ENCODE measurements around the gene USPL1.
"Not testable (repeated sequence)": the region's sequence is repeated elsewhere in the genome, so short reads cannot be mapped to it uniquely, and the experiment has no call there.

Gene USPL1

DNA sequence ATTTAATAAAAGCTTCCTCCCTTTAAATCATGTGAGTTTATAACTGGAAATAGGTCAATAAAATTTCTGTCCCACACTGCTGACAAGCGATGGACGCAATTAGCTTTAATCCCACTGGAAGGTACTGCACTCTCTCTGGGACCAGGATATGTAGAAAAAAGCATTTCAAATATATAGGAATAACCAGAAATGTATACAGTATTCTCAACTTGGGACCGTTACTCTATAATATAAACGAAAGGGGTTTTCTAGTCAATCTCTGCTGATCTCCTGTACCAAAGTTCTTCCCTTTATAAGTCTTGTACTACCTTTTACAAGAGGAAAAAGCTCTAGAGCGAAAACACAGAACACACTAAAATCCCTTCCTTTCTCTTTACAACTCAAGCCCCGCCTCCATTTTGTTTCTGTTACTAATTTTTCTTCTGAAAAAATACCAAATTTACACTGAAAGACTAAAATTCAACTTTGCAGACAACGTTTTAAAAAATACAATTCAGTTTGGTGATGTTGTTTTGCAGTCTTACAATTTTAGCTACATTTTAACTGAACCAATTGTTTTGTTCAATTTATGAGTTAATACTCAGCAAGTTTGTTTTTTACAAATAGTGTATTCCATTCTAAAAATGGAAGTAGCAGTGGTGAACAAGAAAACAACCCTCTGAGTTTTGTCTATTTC is 1.7 kb upstream of the USPL1 start:
- DNase-seq (ENCODE audit: low spot score) (no peak), FAIRE-seq (peak; percentile 24)

DNA sequence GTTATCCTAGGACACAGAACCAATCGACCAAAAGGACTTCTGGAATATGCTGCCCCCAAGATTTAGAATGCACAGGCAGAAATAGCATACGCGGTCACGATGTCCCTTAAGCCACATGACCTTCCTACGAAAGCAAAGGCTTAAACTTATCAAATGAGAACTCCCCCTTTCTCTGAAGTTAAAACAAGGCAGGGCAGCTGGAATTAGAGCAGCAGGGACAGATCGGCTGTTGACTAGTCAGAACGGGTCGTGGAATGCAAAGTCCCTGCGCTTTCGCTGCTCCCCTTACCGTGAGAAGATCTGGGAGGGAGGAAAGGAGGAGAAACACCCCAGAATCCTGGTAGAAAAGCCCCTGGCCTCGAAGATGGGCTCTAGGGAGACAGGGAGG is 799 bp upstream of the USPL1 start:
- DNase-seq (ENCODE audit: low spot score) (peak; percentile 78), FAIRE-seq (peak; percentile 79)

DNA sequence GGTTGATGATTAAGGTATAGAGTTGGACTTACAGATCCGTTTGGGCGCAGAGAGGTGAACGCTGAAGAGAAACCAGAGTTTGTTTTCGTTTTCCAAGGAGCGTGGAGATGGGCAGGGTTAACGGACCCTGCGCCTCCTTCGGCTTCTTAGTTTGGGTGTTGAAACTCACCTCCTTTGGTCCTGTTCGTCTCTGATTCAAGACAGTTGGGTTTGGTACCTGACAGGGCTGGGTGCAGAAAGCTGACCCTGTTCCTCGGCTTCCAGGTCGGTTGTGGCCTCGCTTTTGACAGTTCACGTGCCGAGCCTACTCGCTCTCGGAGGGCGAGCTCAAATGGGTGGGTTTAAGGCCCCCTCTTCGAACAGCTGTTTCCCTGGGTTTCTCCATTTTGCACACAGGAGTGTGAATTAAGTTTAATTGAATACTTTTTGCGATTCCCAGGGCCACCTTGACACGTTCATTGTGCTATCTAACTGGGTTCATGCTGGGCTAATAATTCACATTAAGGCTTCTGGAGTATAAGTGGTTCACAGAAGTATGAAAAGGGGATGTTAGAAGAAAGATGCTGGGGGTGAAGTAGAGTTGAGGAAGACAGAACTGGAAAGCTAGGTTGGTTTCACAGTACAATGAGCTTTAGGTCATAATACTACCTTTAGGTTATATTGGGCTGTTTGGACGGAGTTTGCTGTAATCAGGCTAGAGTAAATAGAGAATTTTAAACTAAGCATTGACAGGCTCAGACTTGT is 638 bp downstream of the USPL1 start:
- FAIRE-seq (no peak), DNase-seq (ENCODE audit: low spot score) (no peak)

DNA sequence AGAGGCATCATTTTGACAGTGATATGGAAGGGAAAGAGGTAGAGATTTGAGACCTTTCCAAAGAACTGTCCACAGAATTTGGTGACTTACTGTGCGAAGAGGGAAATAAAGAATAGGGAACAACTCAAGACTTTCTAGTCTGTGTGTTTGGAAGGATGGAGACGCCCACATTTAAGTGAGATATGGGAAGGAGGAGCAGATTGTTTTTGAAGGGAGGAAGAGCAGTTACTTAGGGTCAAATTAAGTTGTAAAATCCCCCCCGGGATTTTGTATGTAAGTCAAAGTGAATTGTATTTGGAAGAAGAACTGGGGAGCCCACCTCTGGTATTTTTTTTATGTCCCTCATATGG is 1.2 kb downstream of the USPL1 start:
- DNase-seq (ENCODE audit: low spot score) (no peak), FAIRE-seq (no peak)

DNA sequence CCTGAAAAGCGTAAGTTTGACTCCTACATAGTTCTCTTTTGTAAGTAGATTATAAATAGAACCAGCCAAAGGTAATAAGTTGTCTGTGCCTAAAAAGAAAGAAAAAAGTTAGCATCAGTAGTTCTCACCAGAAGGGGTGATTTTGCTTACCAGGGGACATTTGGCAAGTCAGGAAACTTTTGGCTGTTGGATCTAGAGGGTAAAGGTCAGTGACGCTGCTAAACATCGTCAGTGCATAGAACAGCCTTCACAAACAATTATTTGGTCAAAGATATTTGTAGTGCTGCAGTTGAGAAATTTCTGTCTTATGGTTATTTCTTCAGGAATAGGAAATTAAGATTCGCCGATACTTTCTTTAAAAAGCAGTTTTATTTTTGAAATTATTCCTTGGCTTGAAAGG is 2.0 kb downstream of the USPL1 start:
- FAIRE-seq (no peak), DNase-seq (ENCODE audit: low spot score) (no peak)

DNA sequence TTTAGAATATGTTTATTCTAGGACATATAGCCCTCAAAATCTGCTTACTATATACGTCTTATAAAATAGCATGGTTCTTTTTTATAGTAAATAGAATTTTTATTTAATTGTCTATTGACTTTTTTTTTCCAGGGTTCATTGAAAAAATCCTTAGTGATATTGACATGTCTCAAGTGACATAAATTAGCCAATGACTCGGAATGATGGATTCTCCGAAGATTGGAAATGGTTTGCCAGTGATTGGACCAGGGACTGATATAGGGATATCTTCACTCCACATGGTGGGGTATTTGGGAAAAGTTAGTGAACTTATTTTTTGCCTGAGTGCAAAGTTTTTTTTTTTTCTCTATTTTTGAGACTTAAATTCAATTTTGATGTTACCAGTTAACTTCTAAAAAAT is 3.2 kb downstream of the USPL1 start:
- FAIRE-seq (no peak), DNase-seq (ENCODE audit: low spot score) (no peak)

DNA sequence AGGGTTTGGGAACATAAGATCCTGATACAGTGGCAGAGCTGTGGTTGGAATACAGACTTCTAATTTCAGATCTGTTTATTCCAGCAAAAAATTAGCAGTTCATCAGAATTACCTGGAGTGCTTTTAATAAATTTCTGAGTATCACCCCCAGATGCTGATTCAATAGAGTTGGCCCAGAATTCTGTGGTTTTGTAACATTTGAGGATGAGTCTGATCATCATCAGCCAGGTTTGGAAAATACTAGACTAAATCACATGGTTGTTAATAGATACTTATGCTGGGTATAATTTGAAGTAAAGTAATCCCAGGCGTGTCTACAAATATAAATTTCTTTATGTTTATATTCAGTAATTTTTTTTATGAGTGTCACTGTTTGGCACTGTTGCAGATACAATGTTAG is 4.8 kb downstream of the USPL1 start:
- no peak for DNase-seq (ENCODE audit: low spot score)
- no peak for FAIRE-seq

DNA sequence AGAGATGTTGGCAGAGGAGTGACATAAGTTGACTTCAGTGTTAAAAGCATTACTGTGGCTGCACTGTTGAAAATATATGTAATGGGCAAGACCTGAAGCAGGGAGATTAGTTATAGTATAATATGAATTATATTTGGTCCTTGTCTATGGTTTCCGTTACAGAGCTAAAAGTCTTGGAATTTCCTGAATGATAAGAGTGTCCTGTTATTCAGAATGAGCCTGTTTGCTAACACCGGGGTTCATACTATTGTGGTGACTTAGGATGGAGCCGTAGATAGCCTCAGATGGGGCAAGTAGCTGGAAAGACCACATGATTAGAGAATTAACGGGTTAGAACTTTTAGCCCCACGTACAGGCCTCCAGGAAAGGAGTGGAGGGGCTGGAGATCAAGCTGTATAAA is 5.7 kb downstream of the USPL1 start:
- no peak for FAIRE-seq
- no peak for DNase-seq (ENCODE audit: low spot score)

DNA sequence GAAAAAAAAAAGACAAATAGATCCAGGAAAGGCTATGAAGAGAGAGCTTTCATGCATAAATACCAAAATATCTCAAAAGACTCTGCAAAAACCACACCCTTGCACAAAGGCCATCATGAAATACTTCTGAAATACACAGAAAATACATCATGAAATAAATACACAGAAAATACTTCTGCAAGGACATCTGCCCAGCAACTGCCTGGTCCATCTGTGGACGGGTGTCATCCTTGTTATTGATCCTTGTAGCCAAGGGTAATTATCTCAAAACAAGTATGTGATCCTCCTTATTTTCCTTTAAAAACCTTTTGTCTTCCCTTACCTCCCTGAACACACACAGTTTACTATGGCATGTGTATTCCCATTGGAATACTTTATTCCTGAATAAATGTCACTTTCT is 6.9 kb downstream of the USPL1 start:
- DNase-seq (ENCODE audit: low spot score) = no peak
- FAIRE-seq = no peak

DNA sequence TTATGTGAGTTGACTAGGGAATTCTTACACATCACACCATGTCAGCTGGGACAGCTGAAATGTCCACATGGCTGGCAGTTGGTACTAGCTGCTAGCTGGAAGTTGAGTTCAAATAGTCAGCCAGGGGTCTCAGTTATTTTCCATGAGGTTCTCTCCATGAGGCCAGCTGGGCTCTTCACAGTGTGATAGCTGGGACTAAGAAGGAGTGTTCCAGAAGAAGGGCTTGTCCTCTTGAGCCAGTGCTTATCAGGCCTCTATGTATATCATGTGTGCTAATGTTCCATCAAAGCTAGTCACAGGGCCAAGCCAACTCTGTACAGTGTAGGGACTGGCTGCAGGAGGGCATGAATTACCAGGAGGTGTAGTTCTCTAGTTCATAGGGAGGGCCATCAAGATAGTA is 11.8 kb downstream of the USPL1 start:
- DNase-seq (ENCODE audit: low spot score) (no peak), FAIRE-seq (no peak)

DNA sequence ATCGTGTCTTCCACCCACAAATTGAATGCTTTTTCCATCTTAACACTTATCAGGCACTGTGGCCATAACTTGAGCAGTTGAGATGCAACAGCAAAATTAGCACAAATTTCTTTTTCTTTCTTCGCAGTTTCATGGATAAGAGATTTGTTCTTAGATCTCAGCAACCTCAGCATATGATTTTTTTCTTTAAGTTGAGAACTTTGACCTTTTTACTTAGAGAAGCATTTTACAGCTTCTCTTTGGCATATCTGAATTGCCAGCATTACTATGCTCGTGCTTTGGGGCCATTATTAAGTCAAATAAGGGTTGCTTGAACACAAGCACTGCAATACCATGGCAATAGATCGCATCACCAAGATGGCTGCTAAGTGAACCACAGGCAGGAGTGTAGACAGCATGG is 16.1 kb downstream of the USPL1 start:
- FAIRE-seq = no peak
- DNase-seq (ENCODE audit: low spot score) = no peak

DNA sequence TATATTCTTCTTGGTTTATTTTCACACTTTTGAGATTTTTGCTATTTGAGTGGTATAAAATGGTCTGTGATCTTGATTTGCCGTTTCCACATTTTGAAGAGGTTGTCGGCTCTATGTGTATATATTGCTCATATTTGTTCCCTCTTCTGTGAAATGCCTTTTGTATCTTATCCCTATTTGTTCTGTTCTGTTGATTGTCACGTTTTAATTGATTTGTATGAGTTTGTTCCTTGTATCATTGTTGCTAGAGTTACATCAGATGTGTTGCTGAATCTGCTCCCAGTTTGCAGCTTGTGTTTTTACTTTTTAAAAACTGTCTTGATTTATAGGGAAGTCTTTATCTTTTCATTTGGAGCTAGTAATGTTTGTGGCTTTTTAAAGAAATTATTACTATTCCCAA is 17.1 kb downstream of the USPL1 start:
- FAIRE-seq (no peak), DNase-seq (ENCODE audit: low spot score) (no peak)

DNA sequence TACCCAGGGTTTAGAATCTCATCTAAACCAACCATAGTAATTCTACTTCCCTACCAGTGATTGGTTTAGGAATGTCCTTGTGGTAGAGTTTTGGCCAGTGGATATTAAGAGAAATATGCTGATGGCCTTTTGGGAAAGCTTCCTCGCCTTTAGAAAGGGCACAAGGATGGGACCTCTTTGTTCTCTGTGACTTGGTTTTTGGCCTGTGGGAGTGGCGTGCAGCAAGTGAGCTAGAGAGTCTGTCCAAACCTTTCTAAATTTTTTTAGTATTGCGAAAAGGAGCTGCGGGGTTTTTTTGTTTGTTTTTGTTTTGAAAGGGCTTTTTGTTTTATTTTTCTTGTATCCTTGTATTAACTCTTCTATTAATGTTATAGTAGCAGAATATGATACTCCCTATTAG is 20.6 kb downstream of the USPL1 start:
- no peak for FAIRE-seq
- DNase-seq (ENCODE audit: low spot score) = no peak

DNA sequence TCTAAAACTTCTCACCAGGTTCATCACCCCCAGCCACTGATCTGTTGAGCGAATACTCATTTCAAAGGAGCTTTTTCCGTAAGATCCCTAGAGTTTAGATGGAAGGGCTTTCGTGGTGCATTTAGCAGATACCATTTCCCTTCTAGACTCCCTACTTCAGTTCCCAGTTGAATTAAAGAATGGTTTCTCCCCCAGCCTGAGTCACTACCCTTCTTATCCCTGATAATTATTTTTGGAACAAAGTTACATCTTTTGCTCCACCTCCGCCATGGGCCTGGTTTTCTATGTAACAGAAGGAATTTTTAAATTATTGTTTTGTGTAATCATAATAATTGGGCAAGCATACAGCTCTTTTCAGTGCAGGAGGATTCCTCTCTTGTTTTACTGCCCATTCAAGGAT is 22.0 kb downstream of the USPL1 start:
- DNase-seq (ENCODE audit: low spot score) (no peak), FAIRE-seq (no peak)

DNA sequence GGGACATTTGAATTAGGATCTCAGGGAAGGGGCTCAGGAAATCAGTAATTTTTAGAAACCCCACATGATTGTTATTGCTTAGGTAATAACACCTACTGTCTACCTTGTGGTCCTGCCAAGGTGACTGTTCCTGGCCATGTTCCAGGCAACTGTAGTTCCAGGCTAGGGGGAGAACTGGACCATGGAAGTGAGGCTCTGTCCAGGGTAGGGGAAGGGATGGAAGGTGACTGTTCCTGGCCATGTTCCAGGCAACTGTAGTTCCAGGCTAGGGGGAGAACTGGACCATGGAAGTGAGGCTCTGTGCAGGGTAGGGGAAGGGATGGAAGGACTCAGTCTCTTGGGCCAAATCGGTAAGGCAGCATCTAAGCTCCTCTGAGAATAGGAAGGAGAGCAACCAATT is 23.5 kb downstream of the USPL1 start:
- FAIRE-seq = not testable (repeated sequence)

DNA sequence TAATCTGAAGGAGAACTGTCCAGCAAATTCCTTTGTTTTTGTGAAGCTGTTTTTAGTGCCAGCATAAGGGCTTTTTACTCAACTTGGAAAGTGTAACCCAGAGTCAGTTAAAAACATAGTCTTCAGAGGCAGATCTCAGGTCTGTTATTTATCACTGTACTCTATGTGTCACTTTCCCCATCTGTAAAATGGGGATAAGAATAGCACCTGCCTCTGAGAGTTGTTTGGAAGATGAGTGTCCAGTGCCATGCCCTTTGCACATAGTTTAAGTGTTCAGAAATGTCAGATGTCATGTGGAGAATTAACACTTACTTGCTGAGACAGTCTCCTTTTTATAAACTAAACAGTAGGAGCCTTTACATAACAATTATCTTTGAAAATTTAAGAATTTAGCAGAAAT is 27.9 kb downstream of the USPL1 start:
- FAIRE-seq (no peak), DNase-seq (ENCODE audit: low spot score) (no peak)

More for the DNA sequence above, 23.5 kb downstream of the USPL1 start:
- DNase-seq (ENCODE audit: low spot score) = not testable (repeated sequence)

DNA sequence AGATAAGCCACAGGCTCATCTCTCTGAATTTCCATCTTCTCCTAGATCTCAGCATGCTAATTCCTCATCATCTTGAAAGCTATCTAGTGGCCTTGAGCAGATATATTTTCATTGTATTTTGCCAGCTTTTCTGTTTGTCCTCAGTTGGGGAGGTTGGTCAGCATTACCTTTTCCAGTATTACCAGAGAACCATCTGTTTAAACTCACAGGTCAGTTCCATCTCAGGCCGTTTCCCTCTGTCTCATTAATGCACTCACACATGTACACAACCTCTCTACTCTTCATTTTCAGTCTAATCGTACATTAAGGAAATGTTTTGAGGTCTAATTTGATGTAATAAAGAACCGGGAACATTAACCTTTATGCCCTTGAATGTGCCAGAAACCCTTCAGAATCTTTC is 29.7 kb downstream of the USPL1 start:
- FAIRE-seq = no peak
- DNase-seq (ENCODE audit: low spot score) = no peak

DNA sequence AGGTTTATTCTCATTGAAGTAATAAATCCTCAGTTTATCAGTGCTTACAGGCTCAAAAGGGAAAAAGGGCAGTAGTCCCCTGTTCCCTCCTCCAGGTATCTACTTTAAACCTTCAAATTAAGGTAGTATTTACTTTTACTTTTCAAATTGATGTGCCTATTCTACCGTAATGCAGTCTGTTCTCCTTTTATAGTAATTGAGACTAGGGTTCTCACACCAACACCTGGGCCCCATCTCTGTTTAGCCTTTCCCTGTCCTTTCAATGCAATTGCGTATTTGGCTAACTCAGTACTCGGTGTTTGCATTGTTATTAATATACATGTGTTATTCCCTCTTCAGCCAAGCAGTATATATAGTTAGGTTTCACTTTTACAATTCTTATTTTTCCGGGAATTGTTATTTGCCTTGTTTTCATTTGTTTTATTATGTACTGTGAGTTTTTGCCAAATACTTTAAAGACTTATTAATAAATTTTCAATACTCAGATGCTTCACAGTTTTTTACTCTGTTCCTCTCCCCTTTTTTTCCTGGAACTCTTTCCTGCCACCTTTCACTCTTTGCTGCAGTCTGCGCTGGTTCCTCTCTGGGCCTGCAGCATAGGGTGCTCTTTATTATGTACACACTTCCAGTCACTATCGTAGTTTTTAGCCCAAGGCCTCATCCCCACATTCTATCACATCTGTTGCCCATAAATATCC is 30.3 kb downstream of the USPL1 start:
- FAIRE-seq (no peak), DNase-seq (ENCODE audit: low spot score) (no peak)

DNA sequence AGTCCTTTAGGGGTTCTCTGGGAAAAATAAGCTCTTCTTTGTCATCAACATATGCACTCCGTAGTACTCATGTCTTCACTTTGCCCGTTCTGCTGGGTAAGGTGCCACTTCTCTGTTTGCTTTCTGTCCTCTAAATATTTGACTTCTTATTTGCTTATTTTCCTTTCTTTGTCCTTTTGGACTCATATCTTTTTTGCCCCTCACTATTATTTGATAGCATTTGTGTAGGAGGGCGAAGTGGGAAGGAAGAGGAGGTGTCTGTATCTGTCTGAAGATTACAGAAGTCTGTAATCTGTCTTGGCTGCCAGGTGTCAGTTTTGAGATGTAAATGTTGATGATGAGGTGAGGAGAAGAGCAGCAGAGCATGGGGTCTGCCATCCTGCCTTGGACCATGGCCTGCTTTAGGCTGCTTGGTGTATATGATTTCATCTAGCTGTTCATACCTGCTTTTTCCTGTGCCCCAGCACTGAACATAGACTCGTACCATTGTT is 30.8 kb downstream of the USPL1 start:
- DNase-seq (ENCODE audit: low spot score) (no peak), FAIRE-seq (no peak)

DNA sequence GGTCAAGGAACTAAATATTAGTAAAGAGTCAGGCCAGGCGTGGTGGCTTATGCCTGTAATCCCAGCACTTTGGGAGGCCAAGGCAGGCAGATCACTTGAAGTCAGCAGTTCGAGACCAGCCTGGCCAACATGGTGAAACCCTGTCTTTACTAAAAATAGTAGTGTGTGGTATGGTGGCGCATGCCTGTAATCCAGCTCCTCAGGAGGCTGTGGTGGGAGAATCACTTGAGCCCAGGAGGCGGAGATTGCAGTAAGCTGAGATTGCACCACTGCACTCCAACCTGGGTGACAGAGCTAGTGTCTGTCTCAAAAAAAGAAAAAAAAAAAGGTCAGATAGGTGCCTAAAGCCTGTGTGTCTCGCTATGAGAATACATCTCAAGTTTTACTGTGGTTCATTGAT is 33.9 kb downstream of the USPL1 start:
- not testable (repeated sequence) for FAIRE-seq

DNA sequence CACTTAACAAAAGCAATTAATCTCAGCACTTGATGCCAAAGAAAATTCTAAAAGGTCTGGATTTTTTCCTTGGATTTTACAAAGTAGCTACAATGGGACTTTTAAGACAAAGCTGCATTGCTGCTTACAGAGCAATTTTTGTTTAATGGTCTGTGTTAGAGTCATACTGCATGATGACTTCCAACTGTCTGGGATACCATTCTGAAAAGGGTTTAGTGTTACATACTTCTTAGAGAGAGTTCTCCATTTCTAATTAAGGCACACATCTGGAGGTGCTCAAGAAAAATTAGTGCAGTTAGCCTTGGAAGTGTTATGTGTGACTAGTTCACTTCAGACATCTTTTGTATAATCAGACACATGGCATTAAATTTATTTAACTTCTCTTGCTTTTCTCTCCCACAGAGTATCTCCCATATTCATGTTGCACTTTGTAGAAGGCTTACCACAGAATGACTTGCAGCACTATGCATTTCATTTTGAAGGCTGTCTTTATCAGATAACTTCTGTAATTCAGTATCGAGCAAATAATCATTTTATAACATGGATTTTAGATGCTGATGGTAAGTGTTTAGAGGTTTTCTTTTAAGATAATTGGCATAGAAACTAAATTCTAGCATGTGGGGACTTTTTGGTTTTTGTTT is 35.1 kb downstream of the USPL1 start:
- FAIRE-seq = no peak
- no peak for DNase-seq (ENCODE audit: low spot score)

More for the DNA sequence above, 33.9 kb downstream of the USPL1 start:
- not testable (repeated sequence) for DNase-seq (ENCODE audit: low spot score)

DNA sequence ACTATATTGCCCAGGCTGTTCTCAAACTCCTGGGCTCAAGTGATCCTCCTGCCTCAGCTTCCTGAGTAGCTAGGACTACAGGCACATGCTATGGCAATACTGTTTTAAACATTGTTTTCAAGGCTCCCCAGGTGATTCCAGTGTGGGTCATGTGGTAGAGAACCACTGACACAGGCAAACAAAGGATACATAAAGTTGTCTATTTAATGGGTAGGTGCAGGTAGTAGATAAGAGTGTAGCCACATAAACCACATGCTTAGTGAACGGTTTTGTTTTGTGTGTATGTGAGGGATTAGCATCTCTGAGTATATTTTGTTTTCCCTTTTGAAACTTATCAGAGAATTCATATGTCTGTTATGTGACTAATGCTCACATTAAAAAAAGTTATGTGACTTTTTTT is 36.7 kb downstream of the USPL1 start:
- no peak for FAIRE-seq

More for the DNA sequence above, 36.7 kb downstream of the USPL1 start:
- DNase-seq (ENCODE audit: low spot score) = no peak

Measured in RCC 7860 (cell line).